Mesendoderm (in vitro differentiated cells): ENCODE measurements around the gene CCDC192.
"Not testable (repeated sequence)": the region's sequence is repeated elsewhere in the genome, so short reads cannot be mapped to it uniquely, and the experiment has no call there.

Experiments used
- DNase-seq: peaks from one replicate; pipeline ENCODE4 v3.0.0; 2013
- H2AK5ac ChIP-seq: 2 replicates; pipeline ENCODE4 v1.6.1; 2013; ENCODE audit warnings: low read length, inconsistent platforms
- H2BK120ac ChIP-seq: 2 replicates; pipeline ENCODE4 v1.6.1; 2013; ENCODE audit warnings: low read depth, mild to moderate bottlenecking, low read length, moderate library complexity, mixed read lengths
- H2BK15ac ChIP-seq: replicated peaks from 2 replicates; pipeline ENCODE4 v1.6.1; 2013; ENCODE audit warnings: low read depth, mild to moderate bottlenecking, moderate library complexity
- H2BK5ac ChIP-seq: 2 replicates; pipeline ENCODE4 v1.6.1; 2013; ENCODE audit warnings: low read length, inconsistent platforms
- H3K18ac ChIP-seq: 2 replicates; pipeline ENCODE4 v1.6.1; 2013; ENCODE audit warnings: mild to moderate bottlenecking, low read length, mixed read lengths
- H3K23ac ChIP-seq: one replicate; pipeline ENCODE4 v1.6.1; 2013; ENCODE audit warnings: low read length
- H3K27ac ChIP-seq: 2 replicates; pipeline ENCODE4 v1.5.1; 2013; ENCODE audit warnings: low read depth, mild to moderate bottlenecking, inconsistent platforms, low read length, moderate library complexity
- H3K27me3 ChIP-seq: 2 replicates; pipeline ENCODE4 v1.6.1; 2013; ENCODE audit warnings: low read length, control low read depth, mild to moderate bottlenecking, inconsistent platforms; ENCODE audit not compliant: insufficient read depth, poor library complexity
- H3K36me3 ChIP-seq: 2 replicates; pipeline ENCODE4 v1.6.1; 2013; ENCODE audit warnings: low read length, inconsistent platforms; ENCODE audit not compliant: control insufficient read depth, insufficient read depth
- H3K4ac ChIP-seq: one replicate; pipeline ENCODE4 v1.6.1; 2013; ENCODE audit warnings: low read depth, mild to moderate bottlenecking, low read length, moderate library complexity
- H3K4me1 ChIP-seq: 2 replicates; pipeline ENCODE4 v1.6.1; 2013; ENCODE audit warnings: low read depth, low read length, inconsistent platforms; ENCODE audit not compliant: control insufficient read depth
- H3K4me2 ChIP-seq: 2 replicates; pipeline ENCODE4 v1.6.1; 2013; ENCODE audit warnings: low read length
- H3K4me3 ChIP-seq: 2 replicates; pipeline ENCODE4 v1.5.1; 2013; ENCODE audit warnings: mild to moderate bottlenecking, low read length
- H3K56ac ChIP-seq: one replicate; pipeline ENCODE4 v1.6.1; 2013; ENCODE audit warnings: low read length
- H3K79me1 ChIP-seq: 2 replicates; pipeline ENCODE4 v1.6.1; 2013; ENCODE audit warnings: low read length, inconsistent platforms
- H3K79me2 ChIP-seq: 2 replicates; pipeline ENCODE4 v1.6.1; 2013; ENCODE audit warnings: mild to moderate bottlenecking, low read length; ENCODE audit not compliant: control insufficient read depth, insufficient read depth
- H3K9ac ChIP-seq: 2 replicates; pipeline ENCODE4 v1.6.1; 2013; ENCODE audit warnings: low read length, inconsistent platforms
- H4K5ac ChIP-seq: one replicate; pipeline ENCODE4 v1.6.1; 2013; ENCODE audit warnings: low read length
- H4K8ac ChIP-seq: one replicate; pipeline ENCODE4 v1.6.1; 2013; ENCODE audit warnings: low read depth, mild to moderate bottlenecking, control low read depth, low read length, moderate library complexity
- WGBS: extraction: QIAGEN DNeasy Blood & Tissue Kit; methylation state at CpG from one replicate; pipeline ENCODE4 v1.1.7; 2013; ENCODE audit warnings: low lambda C conversion rate, missing lambda C conversion rate; ENCODE audit not compliant: insufficient coverage; ENCODE audit errors: extremely low coverage; 5-methylcytosine and 5-hydroxymethylcytosine counted together

CCDC192 gene

DNA sequence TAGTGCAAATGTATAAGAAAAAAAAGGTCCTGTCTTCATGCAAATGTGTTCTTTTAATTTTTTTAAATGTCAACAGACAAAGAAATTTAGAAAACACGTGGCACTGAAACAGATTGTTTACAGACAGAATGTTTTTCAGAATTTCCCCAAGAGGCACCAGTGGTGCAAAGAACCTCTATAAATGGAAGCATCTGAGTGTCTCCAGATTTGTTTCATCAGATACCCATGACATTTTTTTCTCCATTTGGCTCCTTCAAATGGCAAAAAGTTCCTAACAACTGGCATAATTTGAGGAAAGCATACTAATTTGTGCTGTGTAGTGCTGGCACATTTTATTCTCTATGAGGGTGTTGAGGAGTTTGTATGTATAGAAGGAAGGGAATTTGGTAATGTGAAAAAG is 15.0 kb downstream of the CCDC192 start:
- Histone ChIP-seq H2BK15ac (no peak overlapping the region), H3K4me3 (no peak overlapping the region), H3K23ac (no peak overlapping the region), H3K27ac (no peak overlapping the region), H2BK5ac (no peak overlapping the region), H3K79me1 (no peaks in the 10 kb centered on the region), H3K36me3 (no peaks in the 10 kb centered on the region), H3K27me3 (no peaks in the 10 kb centered on the region), H3K56ac (no peak overlapping the region), H4K5ac (no peak overlapping the region), H2BK120ac (no peak overlapping the region), H3K9ac (no peak overlapping the region), H4K8ac (no peak overlapping the region), H3K18ac (no peak overlapping the region), H3K79me2 (no peaks in the 10 kb centered on the region), H3K4me2 (no peak overlapping the region), H3K4ac (no peak overlapping the region), H3K4me1 (no peaks in the 10 kb centered on the region), H2AK5ac (no peak overlapping the region)
- no CpG with 5 or more reads among the region's 1 CpG for WGBS
- DNase-seq: no peak

DNA sequence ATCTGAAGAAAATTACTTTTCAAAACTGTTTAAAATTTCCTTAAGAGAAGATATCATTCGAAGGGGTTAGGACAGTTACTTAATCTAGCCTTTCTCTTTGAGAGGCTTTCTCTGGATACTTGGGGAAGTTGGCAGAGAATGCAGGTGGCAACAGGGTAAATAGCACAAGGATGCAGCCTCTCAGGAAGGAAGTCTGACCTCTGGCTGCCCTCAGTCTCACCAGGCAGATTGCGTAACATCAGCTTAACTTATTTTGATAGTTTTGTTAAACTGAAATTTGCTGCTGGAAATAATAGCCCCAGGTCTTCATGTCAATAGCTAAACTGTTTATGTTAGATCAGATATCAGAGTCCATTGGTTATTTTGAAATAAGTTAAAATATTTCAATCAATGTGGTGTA is 20.4 kb downstream of the CCDC192 start:
- no CpG with 5 or more reads among the region's 2 CpGs for WGBS
- H3K4ac ChIP-seq: no peak overlapping the region
- DNase-seq: no peak
- H2BK5ac ChIP-seq: no peak overlapping the region
- H3K27me3 ChIP-seq: no peaks in the 10 kb centered on the region
- no peak overlapping the region for H4K5ac ChIP-seq
- H3K56ac ChIP-seq: no peak overlapping the region
- H4K8ac ChIP-seq: no peak overlapping the region
- H3K4me3 ChIP-seq: no peak overlapping the region
- H3K18ac ChIP-seq: no peak overlapping the region
- H3K23ac ChIP-seq: no peak overlapping the region
- no peak overlapping the region for H3K9ac ChIP-seq
- H3K4me2 ChIP-seq: no peak overlapping the region
- H2BK120ac ChIP-seq: no peak overlapping the region
- H3K79me2 ChIP-seq: no peaks in the 10 kb centered on the region
- H3K27ac ChIP-seq: no peak overlapping the region
- H3K36me3 ChIP-seq: no peaks in the 10 kb centered on the region
- H3K79me1 ChIP-seq: no peaks in the 10 kb centered on the region
- no peak overlapping the region for H2BK15ac ChIP-seq
- H2AK5ac ChIP-seq: no peak overlapping the region
- no peaks in the 10 kb centered on the region for H3K4me1 ChIP-seq

DNA sequence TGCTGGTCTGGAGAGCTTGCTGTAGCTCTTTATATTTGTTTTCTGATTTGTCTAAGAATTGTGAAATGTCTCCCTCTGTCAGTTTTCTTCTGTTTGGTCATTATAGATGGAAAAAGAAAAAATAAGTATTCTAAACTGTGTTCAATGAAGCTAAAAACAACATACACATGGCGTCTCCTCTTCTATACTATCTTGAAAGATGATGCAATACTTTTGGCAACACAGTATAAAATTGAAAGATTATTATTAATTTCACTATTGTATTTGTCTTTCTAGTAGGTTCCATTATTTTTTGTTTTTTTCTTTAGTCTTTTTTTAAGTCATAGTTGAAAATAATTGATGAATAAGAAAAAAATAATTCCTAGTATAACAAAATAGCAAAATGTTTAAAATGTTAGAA is 22.5 kb downstream of the CCDC192 start:
- Histone ChIP-seq H4K8ac (no peak overlapping the region), H3K18ac (no peak overlapping the region), H3K79me1 (no peaks in the 10 kb centered on the region), H3K27ac (no peak overlapping the region), H2BK5ac (no peak overlapping the region), H2BK120ac (no peak overlapping the region), H3K4ac (no peak overlapping the region), H3K4me3 (no peak overlapping the region), H3K56ac (no peak overlapping the region), H3K4me1 (no peaks in the 10 kb centered on the region), H2BK15ac (no peak overlapping the region), H3K9ac (no peak overlapping the region), H3K27me3 (no peaks in the 10 kb centered on the region), H2AK5ac (no peak overlapping the region), H3K79me2 (no peaks in the 10 kb centered on the region), H4K5ac (no peak overlapping the region), H3K4me2 (no peak overlapping the region), H3K36me3 (no peaks in the 10 kb centered on the region), H3K23ac (no peak overlapping the region)
- no peak for DNase-seq
- WGBS: no CpG with 5 or more reads among the region's 1 CpG

DNA sequence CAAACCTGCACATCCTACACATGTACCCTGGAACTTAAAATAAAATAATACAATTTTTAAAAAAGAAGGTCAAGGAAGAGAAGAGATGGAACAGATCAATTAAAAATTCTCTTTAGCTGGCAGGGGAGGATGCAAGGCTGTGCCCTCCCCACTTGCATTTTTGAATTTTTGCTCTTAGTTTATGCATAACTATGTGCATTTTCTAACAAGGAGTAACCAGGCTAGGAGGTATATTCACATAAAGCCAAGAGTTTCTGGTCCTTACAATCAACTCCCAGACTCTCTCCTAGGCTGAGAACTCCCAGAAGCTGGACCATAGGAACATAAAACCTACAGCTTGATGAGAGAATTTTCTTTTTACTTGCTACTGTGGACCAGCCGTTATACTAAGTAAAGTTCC is 29.8 kb downstream of the CCDC192 start:
- Histone ChIP-seq H4K8ac (no peak overlapping the region), H2BK5ac (no peak overlapping the region), H3K18ac (no peak overlapping the region), H3K56ac (no peak overlapping the region), H3K36me3 (no peaks in the 10 kb centered on the region), H3K9ac (no peak overlapping the region), H3K4me2 (no peak overlapping the region), H3K79me1 (no peaks in the 10 kb centered on the region), H2AK5ac (no peak overlapping the region), H2BK120ac (no peak overlapping the region), H3K23ac (no peak overlapping the region), H4K5ac (no peak overlapping the region), H3K27me3 (no peaks in the 10 kb centered on the region), H3K27ac (no peak overlapping the region), H3K4ac (no peak overlapping the region), H2BK15ac (no peak overlapping the region), H3K79me2 (no peaks in the 10 kb centered on the region), H3K4me1 (no peaks in the 10 kb centered on the region), H3K4me3 (no peak overlapping the region)
- no peak for DNase-seq
- WGBS: no CpG with 5 or more reads among the region's 1 CpG

DNA sequence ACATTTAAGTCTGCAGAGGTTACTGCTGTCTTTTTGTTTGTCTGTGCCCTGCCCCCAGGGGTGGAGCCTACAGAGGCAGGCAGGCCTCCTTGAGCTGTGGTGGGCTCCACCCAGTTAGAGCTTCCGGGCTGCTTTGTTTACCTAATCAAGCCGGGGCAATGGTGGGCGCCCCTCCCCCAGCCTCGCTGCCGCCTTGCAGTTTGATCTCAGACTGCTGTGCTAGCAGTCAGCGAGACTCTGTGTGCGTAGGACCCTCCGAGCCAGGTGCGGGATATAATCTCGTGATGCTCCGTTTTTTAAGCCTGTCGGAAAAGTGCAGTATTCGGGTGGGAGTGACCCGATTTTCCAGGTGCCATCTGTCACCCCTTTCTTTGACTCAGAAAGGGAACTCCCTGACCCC is 36.2 kb downstream of the CCDC192 start:
- H3K4me2 ChIP-seq, H3K27me3 ChIP-seq, H3K23ac ChIP-seq, H3K4me3 ChIP-seq, H3K27ac ChIP-seq, H3K18ac ChIP-seq, H3K4me1 ChIP-seq, H2AK5ac ChIP-seq, H4K5ac ChIP-seq, H3K36me3 ChIP-seq, H3K79me1 ChIP-seq, H3K9ac ChIP-seq, H2BK15ac ChIP-seq, H3K79me2 ChIP-seq, H3K4ac ChIP-seq, H4K8ac ChIP-seq, H2BK5ac ChIP-seq, H2BK120ac ChIP-seq: not testable (repeated sequence)
- WGBS: no CpG with 5 or more reads among the region's 14 CpGs
- peak; percentile 52 for DNase-seq
- peak overlapping the region; percentile 60 for H3K56ac ChIP-seq

DNA sequence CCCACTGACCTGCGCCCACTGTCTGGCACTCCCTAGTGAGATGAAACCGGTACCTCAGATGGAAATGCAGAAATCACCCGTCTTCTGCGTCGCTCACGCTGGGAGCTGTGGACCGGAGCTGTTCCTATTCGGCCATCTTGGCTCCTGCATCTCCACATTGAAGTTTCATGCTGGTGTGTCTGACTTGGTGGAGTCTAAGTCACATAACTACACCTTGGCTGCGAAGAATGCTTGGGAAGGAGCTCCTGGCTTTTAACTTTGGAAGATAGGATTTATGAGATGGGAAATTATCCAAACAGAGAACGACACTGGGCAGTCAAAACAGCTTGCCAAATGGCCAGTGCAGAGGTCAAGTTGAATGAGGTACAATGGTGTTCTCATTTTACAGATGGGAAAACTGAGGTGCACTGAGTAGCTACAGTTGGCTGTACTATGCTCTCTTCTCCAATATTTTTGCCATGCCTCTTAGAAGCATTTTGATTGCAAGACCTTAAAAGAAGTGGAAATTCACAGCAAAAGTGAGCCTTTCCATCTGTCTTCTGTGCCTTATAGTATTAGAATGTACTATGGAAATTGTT is 36.7 kb downstream of the CCDC192 start:
- Histone ChIP-seq H2AK5ac (no peak overlapping the region), H3K4me3 (no peak overlapping the region), H3K4ac (no peak overlapping the region), H4K5ac (peak overlapping the region; percentile 97), H3K4me1 (no peaks in the 10 kb centered on the region), H3K79me1 (no peaks in the 10 kb centered on the region), H3K23ac (no peak overlapping the region), H3K18ac (peak overlapping the region; percentile 15), H2BK15ac (no peak overlapping the region), H3K4me2 (peak overlapping the region; percentile 7), H3K36me3 (no peaks in the 10 kb centered on the region), H2BK120ac (no peak overlapping the region), H3K27ac (no peak overlapping the region), H2BK5ac (no peak overlapping the region), H3K27me3 (no peaks in the 10 kb centered on the region), H3K9ac (no peak overlapping the region), H3K79me2 (no peaks in the 10 kb centered on the region), H3K56ac (peak overlapping the region; percentile 67), H4K8ac (no peak overlapping the region)
- WGBS: no CpG with 5 or more reads among the region's 10 CpGs
- DNase-seq: peak; percentile 23
